GM18868 (cell line): ENCODE measurements around the gene NPHP4.
"Not testable (repeated sequence)": the region's sequence is repeated elsewhere in the genome, so short reads cannot be mapped to it uniquely, and the experiment has no call there.

Experiments
- ATAC-seq: cut with Tn5 transposase; IDR thresholded peaks from one replicate; pipeline ENCODE4 v1.9.1; 2021; ENCODE audit warnings: mild to moderate bottlenecking, moderate library complexity; ENCODE audit not compliant: unreplicated experiment

NPHP4 gene

DNA sequence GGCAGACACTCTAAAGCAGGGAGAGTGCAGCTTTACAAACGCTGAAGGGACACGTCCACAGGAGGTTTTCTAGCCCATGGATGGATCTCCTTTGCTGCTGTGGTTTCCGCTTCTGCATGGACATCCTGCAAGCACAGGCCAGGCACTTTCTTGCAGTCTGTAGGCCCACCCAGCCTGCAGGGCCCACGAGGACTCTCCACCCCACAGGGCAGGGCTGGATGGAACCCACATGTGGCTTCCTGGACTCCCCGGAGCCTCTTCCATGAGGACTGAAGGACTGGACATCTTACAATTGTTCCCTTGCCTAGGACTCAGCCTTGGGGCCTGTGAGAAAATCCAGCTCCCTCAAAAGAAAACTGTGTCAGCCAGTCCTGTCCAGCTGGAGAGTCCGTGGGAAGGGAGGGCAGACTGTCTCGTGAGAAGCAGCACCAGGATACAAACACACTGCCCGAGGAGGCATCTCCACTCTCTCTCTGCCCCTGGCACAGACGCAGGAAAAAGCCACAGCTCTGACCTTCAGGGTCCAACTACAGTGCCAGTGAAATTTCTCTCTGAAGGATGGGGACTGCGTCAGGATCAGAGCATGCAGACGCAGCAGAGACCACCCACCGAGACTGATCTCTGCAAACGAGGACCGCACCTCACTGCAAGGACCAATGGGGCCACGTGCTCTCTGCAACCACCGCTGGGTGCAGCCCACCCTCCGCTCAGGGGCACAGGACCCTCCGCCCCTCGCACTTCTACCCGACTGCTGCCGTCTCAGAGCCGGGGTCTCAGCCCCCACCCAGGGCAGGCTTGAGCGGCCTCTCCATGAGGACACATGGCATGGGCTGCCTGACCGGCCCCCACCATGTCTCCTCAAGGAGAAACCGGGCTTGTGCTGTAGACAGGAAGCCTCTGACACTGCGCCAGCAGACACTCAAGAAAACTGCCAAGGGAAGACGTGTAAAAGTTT is 130.1 kb downstream of the NPHP4 start:
- ATAC-seq, result no peak

DNA sequence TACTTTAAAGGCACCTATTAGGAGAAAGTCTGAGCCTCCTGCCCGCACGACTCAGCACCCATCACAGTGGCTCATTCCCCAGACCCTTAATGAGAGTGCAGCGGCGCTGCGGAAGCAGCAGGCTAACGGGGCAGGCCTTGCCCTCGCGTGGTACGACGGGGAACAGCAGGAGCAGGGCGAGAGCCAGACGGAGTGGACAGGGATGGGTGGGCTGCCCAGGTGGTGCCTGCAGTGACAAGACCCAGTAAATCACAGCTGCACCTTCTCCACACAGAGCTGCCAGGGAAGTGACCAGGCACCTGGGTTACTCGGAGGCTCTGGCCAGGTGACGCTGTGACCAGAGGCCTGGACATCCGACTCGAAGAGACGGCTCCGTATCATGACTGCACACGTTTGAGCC is 131.9 kb downstream of the NPHP4 start:
- ATAC-seq, result no peak

DNA sequence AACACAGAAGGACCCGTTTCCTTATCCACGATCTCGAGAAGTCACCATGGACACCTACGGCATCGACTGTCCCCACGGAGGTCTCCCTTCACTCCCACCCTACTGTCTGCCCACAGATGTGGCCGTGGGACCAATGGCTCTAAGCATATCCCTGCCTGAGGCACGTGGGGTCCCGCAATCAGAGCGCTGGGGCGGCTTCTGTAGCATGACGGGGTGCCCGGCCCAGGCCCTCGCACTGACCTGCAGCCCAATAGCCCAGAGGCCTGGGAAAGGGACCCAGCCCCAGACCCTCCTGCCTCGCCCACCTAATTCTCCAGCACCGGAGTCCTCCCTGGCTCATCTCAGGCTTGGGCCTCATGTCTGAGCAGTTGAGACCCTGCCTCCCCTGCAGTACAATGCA is 132.5 kb downstream of the NPHP4 start:
- ATAC-seq, result no peak

DNA sequence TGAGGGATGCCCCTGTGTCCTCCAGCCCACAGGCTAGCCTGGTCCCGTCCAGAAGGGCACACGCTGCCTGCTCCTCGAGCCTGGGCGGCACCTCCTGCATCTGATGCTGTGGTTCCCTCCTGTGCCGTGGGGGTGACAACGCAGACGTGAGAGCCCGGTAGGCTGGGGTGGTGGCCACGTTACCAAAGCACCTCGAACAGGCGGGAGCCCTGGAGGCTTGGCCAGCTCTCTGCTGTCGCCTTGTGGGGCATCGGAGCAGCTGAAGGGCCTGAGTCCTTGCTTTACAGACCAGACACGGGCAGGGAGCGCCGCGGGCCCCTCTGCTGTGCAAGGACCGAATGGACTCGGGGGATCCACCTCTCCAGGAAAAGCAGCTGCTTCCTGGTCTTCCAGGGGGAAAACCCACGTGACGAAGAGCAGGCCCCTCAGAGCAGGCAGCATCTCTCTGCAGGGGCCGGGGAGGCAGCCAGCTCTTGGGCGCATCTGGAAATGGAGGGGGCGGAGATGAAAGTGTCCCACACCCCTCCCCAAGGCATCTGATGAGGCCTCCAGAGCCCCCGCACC is 133.3 kb downstream of the NPHP4 start:
- no peak for ATAC-seq

DNA sequence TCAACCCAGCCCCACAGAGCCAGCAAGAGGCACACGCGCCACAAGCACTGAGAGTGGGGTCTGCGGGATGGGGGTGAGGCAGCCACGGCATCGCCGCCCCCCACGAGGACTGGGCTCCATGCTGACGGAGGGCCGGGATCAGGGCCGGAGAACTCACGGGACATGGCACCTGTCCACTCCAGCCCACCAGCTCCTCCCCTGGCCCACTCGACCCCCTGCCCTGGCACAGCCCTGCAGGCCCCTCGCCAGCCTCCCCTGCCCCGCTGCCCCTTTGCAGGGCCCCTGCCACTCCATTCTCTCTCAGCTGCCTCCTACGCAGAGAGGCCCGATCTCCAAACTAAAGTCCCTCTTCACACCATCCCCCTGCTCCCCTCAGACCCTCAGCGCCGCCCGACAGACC is 134.0 kb downstream of the NPHP4 start:
- ATAC-seq, result no peak

DNA sequence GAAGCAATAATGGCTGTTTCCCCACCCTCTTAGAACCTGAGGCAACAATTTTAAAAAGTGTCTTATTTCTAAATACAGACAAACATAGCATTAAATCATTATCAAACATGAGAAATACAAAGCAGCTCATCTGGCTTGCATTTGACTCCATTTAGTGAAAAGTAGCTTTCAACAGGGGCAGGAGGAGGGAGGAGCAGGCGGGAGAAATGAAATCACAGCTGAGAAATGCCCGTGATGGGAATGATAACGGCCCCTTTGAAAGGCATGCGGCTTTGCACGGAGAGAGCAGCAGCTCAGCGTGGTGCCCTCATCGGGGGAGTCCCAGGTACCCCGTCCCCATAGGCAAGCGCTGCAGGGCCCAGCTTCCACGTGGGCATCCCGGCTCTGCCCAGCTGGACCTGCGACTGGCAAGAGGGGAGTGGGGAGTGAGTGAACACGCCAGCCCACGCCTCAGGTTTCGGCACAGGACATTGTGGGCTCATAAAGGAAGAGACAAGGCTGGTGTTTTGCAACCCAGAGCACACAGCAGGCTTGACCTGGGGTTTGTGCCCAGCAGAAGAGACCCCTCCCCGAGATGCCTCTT is 134.6 kb downstream of the NPHP4 start:
- ATAC-seq, result no peak

DNA sequence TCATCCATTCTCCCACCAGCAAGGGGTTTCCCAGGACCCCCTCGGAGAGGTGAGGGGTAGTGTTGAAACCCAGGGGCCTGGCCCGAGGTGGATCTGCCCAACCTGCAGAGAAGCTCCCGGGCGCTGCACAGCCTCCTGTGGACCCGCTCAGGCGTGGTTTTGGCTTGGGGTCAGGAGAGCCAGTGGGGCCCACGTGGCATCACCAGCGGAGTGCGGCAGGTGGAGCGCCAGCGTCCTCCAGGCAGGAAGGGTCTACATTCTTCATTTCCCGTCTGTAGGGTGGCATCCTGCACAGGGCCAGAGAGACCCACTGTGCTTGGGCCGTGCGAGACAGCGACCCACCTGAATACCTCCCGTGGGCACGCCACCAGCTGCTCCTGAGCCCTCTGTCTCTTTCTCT is 135.2 kb downstream of the NPHP4 start:
- ATAC-seq, result no peak

DNA sequence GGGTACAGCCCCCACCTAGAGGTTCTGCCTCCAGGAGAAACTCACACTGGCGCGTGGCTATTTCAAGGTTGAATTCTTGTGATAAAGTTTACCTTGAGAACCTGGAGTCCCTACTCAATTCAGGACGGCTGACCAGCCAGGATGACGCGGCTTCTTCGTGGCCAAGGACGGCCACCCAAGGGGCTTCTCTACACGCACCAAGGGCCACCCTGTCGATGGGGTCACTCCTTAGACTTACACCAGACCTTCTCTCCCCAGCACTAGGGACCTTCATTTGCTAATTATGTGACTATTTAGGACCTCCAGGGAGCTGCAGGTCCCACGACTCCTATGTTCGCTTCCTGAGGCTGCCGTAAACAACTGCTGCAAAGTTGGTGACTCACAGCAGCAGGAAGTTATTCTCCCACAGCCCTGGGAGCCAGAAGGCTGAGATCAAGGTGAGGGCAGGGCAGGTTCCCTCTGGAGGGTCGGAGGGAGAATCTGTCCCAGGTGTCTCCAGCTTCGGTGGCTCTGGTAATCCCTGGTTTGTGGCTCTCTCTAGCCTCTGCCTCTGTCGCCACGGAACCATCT is 135.9 kb downstream of the NPHP4 start:
- ATAC-seq, result no peak

DNA sequence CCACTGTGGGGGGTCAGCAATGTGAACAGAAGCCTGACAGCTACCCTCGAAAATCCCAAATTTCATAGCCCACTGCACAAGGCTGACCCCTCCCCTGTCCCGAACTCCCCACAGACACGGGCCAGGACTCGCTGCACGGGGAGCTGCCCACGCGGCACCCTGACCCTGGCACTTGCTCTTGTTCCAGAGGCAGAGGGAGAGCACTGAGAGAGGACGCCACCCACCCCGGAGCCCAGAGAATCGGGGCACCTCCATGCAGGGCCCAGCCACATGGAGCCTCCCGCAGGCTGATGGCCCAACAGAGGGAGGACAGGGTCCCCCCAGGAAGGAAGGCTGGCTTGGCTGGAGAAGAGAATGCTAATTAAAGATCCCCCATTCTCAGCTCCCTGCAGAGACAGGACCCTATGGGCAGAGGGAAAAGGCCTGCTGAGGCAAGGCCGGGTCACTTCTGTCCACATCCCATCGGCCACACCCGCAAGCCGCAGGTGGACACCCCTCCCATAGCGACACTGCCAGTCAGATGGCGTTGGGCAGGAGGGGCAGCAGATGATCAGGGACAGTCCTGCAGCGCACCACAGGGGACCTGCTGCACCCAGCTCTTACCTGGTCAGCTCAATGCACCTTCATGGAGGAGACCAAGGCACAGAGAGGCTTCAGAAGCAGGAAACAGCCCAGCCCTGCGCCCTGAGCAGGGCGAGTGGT is 136.9 kb downstream of the NPHP4 start:
- ATAC-seq, result no peak

DNA sequence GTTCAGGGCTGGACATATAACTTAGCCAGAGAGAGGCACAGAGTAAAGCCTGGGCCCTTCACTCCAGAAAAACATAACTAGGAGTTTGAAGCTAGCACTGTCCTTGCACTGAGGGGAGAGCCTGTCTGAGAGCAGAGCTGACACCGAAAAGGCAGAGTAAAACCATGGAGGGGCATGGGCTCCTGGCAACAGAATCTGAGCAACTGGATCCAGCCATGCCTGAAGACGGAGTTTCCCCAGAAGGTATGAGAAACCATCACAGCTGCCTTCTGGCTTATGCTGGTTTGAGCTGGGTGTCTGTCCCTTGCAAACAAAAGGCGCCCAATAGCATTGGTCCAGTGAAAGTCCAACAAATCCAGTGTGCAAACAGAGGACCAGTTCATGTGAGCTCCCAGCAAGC is 137.5 kb downstream of the NPHP4 start:
- no peak for ATAC-seq

DNA sequence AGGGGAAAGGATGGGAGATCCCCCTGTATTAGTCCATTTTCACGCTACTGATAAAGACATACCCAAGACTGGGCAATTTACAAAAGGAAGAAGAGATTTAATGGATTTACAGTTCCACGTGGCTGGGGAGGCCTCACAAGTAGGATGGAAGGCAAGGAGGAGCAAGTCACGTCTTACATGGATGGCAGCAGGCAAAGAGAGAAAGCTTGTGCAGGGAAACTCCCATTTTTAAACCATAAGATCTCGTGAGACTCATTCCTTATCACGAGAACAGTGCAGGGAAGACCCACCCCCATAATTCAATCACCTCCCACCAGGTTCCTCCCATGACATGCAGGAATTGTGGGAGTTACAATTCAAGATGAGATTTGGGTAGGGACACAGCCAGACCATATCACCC is 138.4 kb downstream of the NPHP4 start:
- ATAC-seq, result not testable (repeated sequence)

DNA sequence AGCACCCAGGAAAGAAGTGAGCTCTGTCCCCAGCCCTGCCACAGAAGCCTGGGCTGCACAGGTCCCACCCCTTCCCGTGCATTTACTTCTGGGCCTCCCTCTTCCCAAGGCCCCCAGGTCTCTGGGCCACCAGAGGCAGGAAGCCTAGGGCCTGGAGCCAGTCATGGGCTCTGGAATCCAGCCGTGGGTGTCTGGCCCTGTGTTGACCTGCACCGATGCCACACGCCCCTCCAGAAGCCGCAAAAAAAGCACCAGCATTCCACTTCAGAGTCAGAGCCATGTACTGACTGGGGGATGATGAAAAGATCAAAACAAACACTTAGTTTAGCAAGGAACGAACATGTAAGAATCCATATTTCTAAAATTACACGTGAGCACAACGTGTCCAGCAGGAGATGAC is 141.7 kb downstream of the NPHP4 start:
- no peak for ATAC-seq

DNA sequence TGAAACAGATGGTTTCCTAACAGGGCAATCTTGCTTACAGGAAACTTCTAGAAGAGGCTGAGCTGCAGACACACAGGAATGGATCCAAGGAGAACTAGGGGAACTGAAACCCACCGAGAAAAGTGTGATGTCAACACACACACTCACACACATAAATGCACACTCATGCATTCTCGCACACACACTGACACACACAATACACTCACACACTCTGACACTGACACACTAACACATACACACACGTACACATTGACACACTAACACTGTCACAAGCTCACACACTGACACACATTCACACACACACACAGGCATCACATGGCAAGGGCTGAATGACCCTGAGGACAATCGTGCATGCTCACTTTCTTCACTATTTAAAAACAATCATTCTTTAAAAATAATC is 142.7 kb downstream of the NPHP4 start:
- ATAC-seq, result no peak

DNA sequence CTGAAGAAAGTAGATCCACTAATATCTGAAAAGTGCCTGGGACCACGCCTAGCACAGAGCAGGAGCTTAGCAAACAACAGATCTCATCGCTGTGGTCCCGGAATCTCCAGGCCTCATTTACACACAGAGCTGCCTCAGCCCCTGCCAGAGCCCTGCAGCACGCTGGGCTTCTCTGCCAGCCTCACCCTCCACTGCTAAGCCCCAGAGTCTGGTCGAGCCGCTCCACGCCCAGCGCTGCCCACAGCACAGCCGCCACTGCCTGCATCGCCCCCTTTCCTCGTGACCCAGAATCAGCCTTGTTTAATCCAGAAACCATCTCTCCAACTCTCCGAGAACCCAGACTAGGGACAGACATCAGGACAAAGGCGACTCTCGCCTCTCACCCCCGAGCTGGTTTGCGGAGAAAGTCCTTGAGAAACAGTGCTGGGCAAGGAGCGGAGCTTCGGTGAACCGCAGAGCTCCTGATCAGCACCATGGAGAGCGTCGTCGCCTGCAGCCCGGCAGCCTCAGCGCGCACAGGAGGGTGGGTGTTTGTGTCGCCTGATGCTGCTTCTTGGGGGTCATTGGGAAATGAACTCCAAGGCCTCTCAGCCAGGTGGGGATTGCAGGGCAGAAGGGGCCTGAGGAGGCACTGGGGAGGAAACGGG is 145.1 kb downstream of the NPHP4 start:
- ATAC-seq, result no peak

DNA sequence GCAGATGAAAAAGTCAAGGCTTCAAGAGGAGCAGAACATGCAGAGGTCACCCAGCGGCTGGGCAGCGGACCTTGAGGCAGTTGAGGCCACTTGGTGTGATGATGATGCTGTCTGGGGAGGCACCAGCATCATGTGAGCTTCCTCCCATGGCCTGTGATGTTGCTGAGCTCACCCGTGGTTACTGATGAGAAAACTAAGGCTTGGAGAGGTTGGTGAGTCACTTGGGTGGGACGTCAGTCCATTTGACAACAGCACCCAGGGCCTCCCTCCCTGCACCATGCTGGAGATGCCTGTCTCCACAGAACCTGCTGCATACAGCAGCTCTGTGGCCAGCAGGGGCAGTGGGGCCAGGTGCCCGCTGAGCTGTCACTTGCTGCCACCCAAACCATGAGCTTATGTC is 146.8 kb downstream of the NPHP4 start:
- no peak for ATAC-seq

DNA sequence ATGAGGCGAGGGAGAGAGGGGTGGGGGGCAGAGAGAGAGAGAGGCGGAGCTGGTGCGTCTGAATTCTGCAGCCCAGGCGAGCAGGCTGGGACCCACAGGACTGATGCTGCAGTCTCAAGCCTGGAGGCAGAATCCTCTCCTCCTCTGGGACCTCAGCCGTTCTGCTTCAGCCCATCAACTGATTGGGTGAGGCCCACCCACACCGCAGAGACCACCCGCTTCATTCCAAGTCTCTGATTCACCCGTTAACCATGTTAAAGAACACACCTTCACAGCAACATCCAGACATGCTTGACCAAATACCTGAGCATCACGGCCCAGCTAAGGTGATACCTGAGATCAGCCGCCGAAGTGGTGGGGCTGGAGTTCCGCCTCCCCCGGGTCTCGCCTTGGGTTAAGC is 147.8 kb downstream of the NPHP4 start:
- no peak for ATAC-seq

DNA sequence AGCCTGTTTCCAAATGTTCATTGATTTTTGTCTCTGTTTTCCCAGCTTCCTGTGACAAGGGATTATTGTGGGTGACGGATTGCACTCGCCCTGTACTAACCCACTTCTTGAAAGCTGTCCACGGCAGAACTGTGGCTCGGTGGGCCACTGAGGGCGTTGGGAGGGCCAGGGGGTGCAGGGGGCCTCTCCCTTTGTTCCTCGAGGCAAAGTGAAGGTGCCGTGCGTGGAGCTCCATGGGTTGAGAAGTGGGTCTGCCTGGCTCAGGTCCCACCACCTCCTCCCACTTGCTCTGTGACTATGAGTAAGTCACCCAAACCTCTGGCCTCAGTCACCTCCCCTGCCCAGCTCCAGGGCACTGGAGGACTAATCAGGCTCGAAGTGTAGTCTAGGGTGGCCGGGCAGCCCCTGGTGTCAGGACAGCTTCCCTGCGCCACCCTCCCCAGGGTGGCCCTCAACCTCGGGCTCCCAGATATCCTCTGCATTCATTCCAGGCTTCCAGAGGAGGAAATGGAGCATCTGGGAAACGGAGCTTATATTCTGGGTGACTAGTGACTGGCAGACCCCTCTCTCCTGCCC is 148.6 kb downstream of the NPHP4 start:
- ATAC-seq, result no peak

DNA sequence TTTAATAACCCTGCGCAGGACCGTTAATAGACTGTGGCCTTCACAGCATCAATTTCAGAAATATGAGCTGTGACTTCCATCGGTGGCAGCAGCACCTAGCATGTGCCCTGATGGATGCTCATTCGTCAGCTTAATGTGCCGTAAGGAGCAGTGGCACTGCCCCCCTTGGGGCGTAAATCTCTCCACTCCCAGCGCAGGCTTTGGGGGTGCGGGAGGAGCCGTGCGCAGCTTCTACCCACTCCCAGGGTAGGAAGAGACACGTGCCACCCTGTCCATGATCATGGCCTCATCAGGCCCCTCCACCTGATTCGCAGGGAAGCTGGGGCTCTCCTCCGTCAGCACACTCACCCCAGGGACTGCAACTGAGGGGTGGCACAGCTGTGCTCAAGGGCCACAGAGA is 149.5 kb downstream of the NPHP4 start:
- ATAC-seq, result no peak

DNA sequence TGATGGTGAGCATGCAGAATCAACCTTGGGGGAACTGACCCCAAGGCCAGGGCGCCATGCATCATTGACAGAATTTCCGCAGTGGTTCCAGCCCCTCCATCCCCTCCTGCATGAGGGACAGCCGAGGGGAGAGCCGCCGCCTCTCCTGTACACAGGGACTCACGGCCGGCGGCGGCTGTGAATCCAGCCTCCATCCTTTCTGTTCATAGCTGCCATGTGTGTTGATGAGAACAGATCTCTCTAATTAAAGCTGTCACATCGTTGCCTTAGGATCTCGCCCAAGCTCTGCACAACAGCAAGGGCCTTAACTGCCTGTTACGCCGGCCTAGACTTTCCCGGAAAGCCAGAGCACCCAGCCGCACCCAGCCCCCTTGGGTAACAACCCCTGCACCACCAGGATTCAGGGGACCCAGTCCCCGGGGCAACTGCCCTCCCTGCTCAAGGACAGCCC is 151.6 kb downstream of the NPHP4 start:
- ATAC-seq, result no peak

DNA sequence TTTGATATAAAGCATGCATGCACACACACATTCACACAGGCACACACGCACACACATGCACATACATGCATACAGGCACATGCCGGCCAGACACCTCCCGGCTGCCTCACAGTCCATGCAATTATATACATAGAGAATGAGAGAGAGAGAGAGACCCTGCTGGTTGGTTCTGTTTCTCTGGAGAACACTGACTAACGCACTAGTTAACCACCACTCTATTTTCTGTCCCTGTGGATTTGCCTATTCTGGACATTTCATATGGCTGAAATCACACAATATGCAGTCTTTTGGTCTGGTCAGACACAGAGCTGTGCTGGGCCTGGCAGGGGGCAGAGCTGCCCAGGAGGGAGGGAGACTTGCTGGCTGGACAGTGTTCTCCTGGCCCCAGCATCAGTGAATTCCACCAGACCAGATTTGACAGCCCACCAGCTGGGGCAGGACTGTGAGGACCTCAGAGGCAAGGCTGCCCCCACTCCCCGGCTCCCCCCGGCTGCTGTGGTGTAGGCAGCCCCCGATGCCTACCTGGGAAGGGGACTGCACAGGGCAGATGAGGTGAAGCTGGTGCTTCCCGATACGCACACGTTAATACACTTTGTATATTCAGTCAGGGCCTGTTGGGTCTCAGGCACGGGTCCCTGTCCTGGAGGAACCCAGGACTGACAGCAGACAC is 152.2 kb downstream of the NPHP4 start:
- ATAC-seq, result no peak
